ENCODE results near the gene ZDHHC1. TPM values are rescaled to one million over a fixed set of nuclear protein-coding genes. Genes with fewer than 3 reads are reported as not detected.

Gene ZDHHC1
- total RNA-seq, 1 donor: 7.6 TPM

- peak; percentile 89 for DNase-seq (ENCODE audit: low read depth)
- no peak overlapping the region for H3K4me3 ChIP-seq (ENCODE audit: low read depth, low read length)
- TF ChIP-seq CTCF (IDR thresholded peaks at IDR 0.05; ENCODE audit: insufficient read depth, low read length): peak; percentile 84
Measured at GRCh38 chr16:67456391-67457081, 40.3 kb upstream of the ZDHHC1 start.

GRCh38 chr16:67454852-67455251 is 38.6 kb upstream of the ZDHHC1 start:
- H3K4me3 ChIP-seq (ENCODE audit: low read depth, low read length): no peak overlapping the region
- DNase-seq (ENCODE audit: low read depth): no peak
- TF ChIP-seq CTCF (IDR thresholded peaks at IDR 0.05; ENCODE audit: insufficient read depth, low read length): no peak

- DNase-seq (ENCODE audit: low read depth): no peak
- TF ChIP-seq CTCF (IDR thresholded peaks at IDR 0.05; ENCODE audit: insufficient read depth, low read length): no peak
- H3K4me3 ChIP-seq (ENCODE audit: low read depth, low read length): no peak overlapping the region
Measured at GRCh38 chr16:67454104-67454503, 37.8 kb upstream of the ZDHHC1 start.

GRCh38 chr16:67451704-67452435 is 35.6 kb upstream of the ZDHHC1 start:
- no peak for TF ChIP-seq CTCF (IDR thresholded peaks at IDR 0.05; ENCODE audit: insufficient read depth, low read length)
- H3K4me3 ChIP-seq (ENCODE audit: low read depth, low read length): no peak overlapping the region
- DNase-seq (ENCODE audit: low read depth): no peak

- TF ChIP-seq CTCF (IDR thresholded peaks at IDR 0.05; ENCODE audit: insufficient read depth, low read length): no peak
- no peak overlapping the region for H3K4me3 ChIP-seq (ENCODE audit: low read depth, low read length)
- no peak for DNase-seq (ENCODE audit: low read depth)
Measured at GRCh38 chr16:67451061-67451703, 34.9 kb upstream of the ZDHHC1 start.

GRCh38 chr16:67449739-67450138 is 33.5 kb upstream of the ZDHHC1 start:
- DNase-seq (ENCODE audit: low read depth): no peak
- no peak for TF ChIP-seq CTCF (IDR thresholded peaks at IDR 0.05; ENCODE audit: insufficient read depth, low read length)

More at GRCh38 chr16:67449739-67450138, 33.5 kb upstream of the ZDHHC1 start:
- H3K4me3 ChIP-seq (ENCODE audit: low read depth, low read length): no peak overlapping the region

Data from fibroblast of the aortic adventitia (primary cell).